GM23338 (cell line): Measurements from ENCODE around the gene CTTN. TPM values are rescaled to one million over a fixed set of nuclear protein-coding genes. Genes with fewer than 3 reads are reported as not detected.

Experiments used
- CTCF ChIP-seq, 2 experiments: fragments of 200-600 bp in 1 of 2; sonication (generic) in 1 of 2; conservative IDR thresholded peaks; 2 replicates each; pipeline versions ENCODE4 v1.5.1 to v1.6.1; 2016 to 2017; ENCODE audit warnings: antibody characterized with exemption in 2 of 2, low read depth in 2 of 2, mild to moderate bottlenecking in 2 of 2, moderate library complexity in 1 of 2
- ETS1 ChIP-seq: IDR thresholded peaks from 2 replicates; pipeline ENCODE4 v1.6.1; 2016; ENCODE audit warnings: antibody characterized with exemption
- NANOG ChIP-seq: IDR thresholded peaks from 2 replicates; pipeline ENCODE4 v1.6.1; 2016; ENCODE audit warnings: antibody characterized with exemption, borderline replicate concordance
- STAT1 ChIP-seq: IDR thresholded peaks from one replicate; pipeline ENCODE4 v1.6.1; 2016; ENCODE audit warnings: antibody characterized with exemption; ENCODE audit not compliant: unreplicated experiment
- ZNF462 ChIP-seq: fragments of 250-450 bp; sonication (Bioruptor Pico); IDR thresholded peaks from 2 replicates; pipeline ENCODE4 v1.5.0; 2020; ENCODE audit warnings: mild to moderate bottlenecking, moderate library complexity
- polyA plus RNA-seq: library from polyadenylated mRNA; unstranded; fragments of >200 nt; fragmentation: Nextera tagmentation; extraction: Ambion mirVana; gene quantifications from 2 replicates; pipeline ENCODE4 v1.2.1, GENCODE V29; 2016
- total RNA-seq: library from RNA; depleted of rRNA; stranded (reverse); fragments of >200 nt; shearing (Covaris generic); gene quantifications from 2 replicates; pipeline ENCODE4 v1.2.3, GENCODE V29; 2014

The CTTN gene
- total and polyA plus RNA-seq, 2 experiments from 2014 or later = 163 to 343 TPM

- TF ChIP-seq ZNF462 = no peak
- TF ChIP-seq CTCF (conservative IDR thresholded peaks at IDR 0.05; ENCODE audit: low read depth in 2 of 2) = no peak
- TF ChIP-seq ETS1 = no peak
- TF ChIP-seq NANOG = no peak
- no peak for TF ChIP-seq STAT1
These were observed 14.4 kb upstream of the CTTN start (continued) for GRCh38 chr11:70383664-70384565.
